Liver (tissue), 9 donors: ENCODE results near the gene C14orf132. TPM values are rescaled to one million over a fixed set of nuclear protein-coding genes. Genes with fewer than 3 reads are reported as not detected.
A peak's percentile ranks its signal among the peaks of the same experiment; 100 is the strongest.

ENCODE experiments used
- DNase-seq: peaks from one replicate; pipeline ENCODE4 v3.0.0-alpha.2; 2017; ENCODE audit warnings: low spot score
- H3K27ac ChIP-seq, 2 donors: one replicate each; pipeline ENCODE4 v1.7.0; 2013; ENCODE audit warnings: inconsistent platforms in 2 of 2, low read length in 2 of 2, control low read depth in 1 of 2, low read depth in 1 of 2, mild to moderate bottlenecking in 1 of 2
- H3K27me3 ChIP-seq, 4 donors: one replicate each; pipeline versions ENCODE4 v1.6.1 to v1.7.0; 2013; ENCODE audit warnings: low read length in 3 of 4, inconsistent platforms in 1 of 4, mild to moderate bottlenecking in 1 of 4, moderate library complexity in 1 of 4; ENCODE audit not compliant: control insufficient read depth in 4 of 4, insufficient read depth in 4 of 4
- H3K36me3 ChIP-seq, 4 donors: one replicate each; pipeline versions ENCODE4 v1.6.1 to v1.7.0; 2013; ENCODE audit warnings: low read length in 3 of 4, mild to moderate bottlenecking in 3 of 4, low read depth in 1 of 4, moderate library complexity in 1 of 4; ENCODE audit not compliant: control insufficient read depth in 4 of 4, insufficient read depth in 3 of 4
- H3K4me1 ChIP-seq, 4 donors: one replicate each; pipeline versions ENCODE4 v1.6.1 to v1.7.0; 2013; ENCODE audit warnings: low read length in 3 of 4, mild to moderate bottlenecking in 3 of 4, moderate library complexity in 1 of 4; ENCODE audit not compliant: control insufficient read depth in 4 of 4, insufficient read depth in 4 of 4
- H3K4me3 ChIP-seq, 3 donors: one replicate each; pipeline versions ENCODE4 v1.6.1 to v1.7.0; 2013; ENCODE audit warnings: low read length in 3 of 3, control low read depth in 1 of 3, low read depth in 1 of 3, mild to moderate bottlenecking in 1 of 3
- H3K9ac ChIP-seq, 2 donors: one replicate each; pipeline ENCODE4 v1.7.0; 2013; ENCODE audit warnings: low read length in 2 of 2, mild to moderate bottlenecking in 2 of 2, moderate library complexity in 2 of 2, control low read depth in 1 of 2, low read depth in 1 of 2
- H3K9me3 ChIP-seq, 4 donors: one replicate each; pipeline versions ENCODE4 v1.6.1 to v1.7.0; 2013; ENCODE audit warnings: low read length in 3 of 4; ENCODE audit not compliant: control insufficient read depth in 4 of 4
- ATF3 ChIP-seq: IDR thresholded peaks from 2 replicates; pipeline ENCODE4 v1.6.1; 2016; ENCODE audit warnings: antibody characterized with exemption
- CTCF ChIP-seq: fragments of 150-350 bp; IDR thresholded peaks from 2 replicates; pipeline ENCODE4 v1.5.1; 2017; ENCODE audit warnings: improper control_type of control experiment, low read depth, low read length; ENCODE audit not compliant: missing input control
- EGR1 ChIP-seq, 2 donors: IDR thresholded peaks; 2 replicates each; pipeline ENCODE4 v1.6.1; 2016 to 2018; ENCODE audit warnings: antibody characterized with exemption in 2 of 2, low read depth in 2 of 2
- FOXA1 ChIP-seq: IDR thresholded peaks from 2 replicates; pipeline ENCODE4 v1.6.1; 2016; ENCODE audit warnings: antibody characterized with exemption
- FOXA2 ChIP-seq: IDR thresholded peaks from 2 replicates; pipeline ENCODE4 v1.6.1; 2016; ENCODE audit warnings: antibody characterized with exemption
- GABPA ChIP-seq, 2 donors: IDR thresholded peaks in 1 of 2; conservative IDR thresholded peaks in 1 of 2; 2 replicates each; pipeline ENCODE4 v1.6.1; 2016; ENCODE audit warnings: antibody characterized with exemption in 2 of 2, mild to moderate bottlenecking in 1 of 2, moderate library complexity in 1 of 2
- HNF4A ChIP-seq, 2 donors: conservative IDR thresholded peaks; 2 replicates each; pipeline ENCODE4 v1.6.1; 2016; ENCODE audit warnings: antibody characterized with exemption in 2 of 2, mild to moderate bottlenecking in 2 of 2
- HNF4G ChIP-seq: IDR thresholded peaks from 2 replicates; pipeline ENCODE4 v1.6.1; 2016; ENCODE audit warnings: antibody characterized with exemption
- JUND ChIP-seq, 2 donors: IDR thresholded peaks; 2 replicates each; pipeline ENCODE4 v1.6.1; 2016; ENCODE audit warnings: antibody characterized with exemption in 2 of 2
- MAX ChIP-seq: IDR thresholded peaks from 2 replicates; pipeline ENCODE4 v1.6.1; 2016; ENCODE audit warnings: antibody characterized with exemption
- NR2F2 ChIP-seq: IDR thresholded peaks from 2 replicates; pipeline ENCODE4 v1.6.1; 2016; ENCODE audit warnings: antibody characterized with exemption
- RAD21 ChIP-seq, 2 donors: IDR thresholded peaks; 2 replicates each; pipeline ENCODE4 v1.6.1; 2016; ENCODE audit warnings: antibody characterized with exemption in 2 of 2, mild to moderate bottlenecking in 2 of 2
- REST ChIP-seq: IDR thresholded peaks from 2 replicates; pipeline ENCODE4 v1.6.1; 2016; ENCODE audit warnings: antibody characterized with exemption, mild to moderate bottlenecking
- SP1 ChIP-seq: IDR thresholded peaks from 2 replicates; pipeline ENCODE4 v1.6.1; 2018; ENCODE audit warnings: antibody characterized with exemption, mild to moderate bottlenecking
- TAF1 ChIP-seq: conservative IDR thresholded peaks from 2 replicates; pipeline ENCODE4 v1.6.1; 2016; ENCODE audit warnings: antibody characterized with exemption, mild to moderate bottlenecking
- YY1 ChIP-seq: IDR thresholded peaks from 2 replicates; pipeline ENCODE4 v1.6.1; 2016; ENCODE audit warnings: antibody characterized with exemption, mild to moderate bottlenecking
- ZBTB33 ChIP-seq: IDR thresholded peaks from 2 replicates; pipeline ENCODE4 v1.6.1; 2016; ENCODE audit warnings: antibody characterized with exemption
- WGBS: extraction: QIAGEN DNeasy Blood & Tissue Kit; methylation state at CpG from one replicate; pipeline ENCODE4 v1.1.7; 2013; 5-methylcytosine and 5-hydroxymethylcytosine counted together
- polyA plus RNA-seq, 2 donors: library from polyadenylated mRNA; stranded (reverse) in 1 of 2; unstranded in 1 of 2; fragments of 200-250 nt in 1 of 2; fragments of >200 nt in 1 of 2; fragmentation: Nextera tagmentation in 1 of 2; extraction: Ambion mirVana in 1 of 2; gene quantifications; one replicate each; pipeline versions ENCODE4 v1.2.1 to v1.2.3, GENCODE V29; 2013 to 2015
- total RNA-seq, 2 donors: library from RNA; depleted of rRNA; stranded (reverse); fragments of >200 nt; gene quantifications; one replicate each; pipeline ENCODE4 v1.2.3, GENCODE V29; 2014
- donor health status: healthy.
- donor health status: healthy.
- donor health status: healthy.
- donor health status: healthy.
- donor health status: healthy.

C14orf132 gene
- total and polyA plus RNA-seq, 4 donors: 1.8 to 3.0 (median 2.1) TPM

- Histone ChIP-seq H3K9me3 (no peaks in the 10 kb centered on the region), H3K27ac (no peak overlapping the region), H3K4me1 (no peaks in the 10 kb centered on the region), H3K36me3 (no peaks in the 10 kb centered on the region), H3K27me3 (no peaks in the 10 kb centered on the region), H3K9ac (no peak overlapping the region), H3K4me3 (no peak overlapping the region)
- DNase-seq: no peak
- TF ChIP-seq FOXA2 (no peak), GABPA (IDR thresholded peaks at IDR 0.05 in 1 of 2, conservative IDR thresholded peaks at IDR 0.05 in 1 of 2) (no peak)
- 77% methylated on average over 3 of the region's 3 CpGs for WGBS
Observed at GRCh38 chr14:96051231-96051630, 12.1 kb downstream of the C14orf132 start.

GRCh38 chr14:96051642-96052540 lies 12.7 kb downstream of the C14orf132 start:
- Histone ChIP-seq H3K4me1 (peaks cover 0 to 2% (median 0%) of the 10 kb centered on the region in 4 donors), H3K27ac (no peak overlapping the region), H3K9me3 (no peaks in the 10 kb centered on the region), H3K27me3 (no peaks in the 10 kb centered on the region), H3K36me3 (no peaks in the 10 kb centered on the region), H3K9ac (no peak overlapping the region), H3K4me3 (no peak overlapping the region)
- peak; percentile 13 to 53 for TF ChIP-seq RAD21 (IDR thresholded peaks at IDR 0.05)
- no peak for TF ChIP-seq HNF4A (conservative IDR thresholded peaks at IDR 0.05)
- 90% methylated on average over 14 of the region's 14 CpGs for WGBS
- DNase-seq: no peak

GRCh38 chr14:96052541-96053247 lies 13.5 kb downstream of the C14orf132 start:
- TF ChIP-seq HNF4A (conservative IDR thresholded peaks at IDR 0.05) (no peak), MAX (no peak), NR2F2 (no peak), EGR1 (IDR thresholded peaks at IDR 0.05; ENCODE audit: low read depth in 2 of 2) (no peak), YY1 (no peak), GABPA (IDR thresholded peaks at IDR 0.05 in 1 of 2, conservative IDR thresholded peaks at IDR 0.05 in 1 of 2) (no peak), TAF1 (no peak), FOXA2 (no peak), SP1 (no peak), HNF4G (no peak), FOXA1 (no peak), REST (no peak), JUND (IDR thresholded peaks at IDR 0.05) (no peak), ATF3 (no peak), CTCF (no peak), ZBTB33 (no peak), RAD21 (IDR thresholded peaks at IDR 0.05) (no peak)
- 92% methylated on average over 10 of the region's 10 CpGs for WGBS
- H3K4me3 ChIP-seq: no peak overlapping the region
- H3K36me3 ChIP-seq: no peaks in the 10 kb centered on the region
- no peak overlapping the region for H3K27ac ChIP-seq
- no peaks in the 10 kb centered on the region for H3K27me3 ChIP-seq
- H3K9me3 ChIP-seq: no peaks in the 10 kb centered on the region
- peaks cover 0 to 2% (median 0%) of the 10 kb centered on the region in 4 donors for H3K4me1 ChIP-seq
- no peak overlapping the region for H3K9ac ChIP-seq
- no peak for DNase-seq
